GM18907 (cell line): ENCODE data around the gene IL32.
A peak's percentile ranks its signal among the peaks of the same experiment; 100 is the strongest.

Source experiments
- ATAC-seq: cut with Tn5 transposase; IDR thresholded peaks from one replicate; pipeline ENCODE4 v1.9.1; 2021; ENCODE audit warnings: mild to moderate bottlenecking, moderate library complexity; ENCODE audit not compliant: unreplicated experiment

IL32 gene, protein sequence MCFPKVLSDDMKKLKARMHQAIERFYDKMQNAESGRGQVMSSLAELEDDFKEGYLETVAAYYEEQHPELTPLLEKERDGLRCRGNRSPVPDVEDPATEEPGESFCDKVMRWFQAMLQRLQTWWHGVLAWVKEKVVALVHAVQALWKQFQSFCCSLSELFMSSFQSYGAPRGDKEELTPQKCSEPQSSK

DNA sequence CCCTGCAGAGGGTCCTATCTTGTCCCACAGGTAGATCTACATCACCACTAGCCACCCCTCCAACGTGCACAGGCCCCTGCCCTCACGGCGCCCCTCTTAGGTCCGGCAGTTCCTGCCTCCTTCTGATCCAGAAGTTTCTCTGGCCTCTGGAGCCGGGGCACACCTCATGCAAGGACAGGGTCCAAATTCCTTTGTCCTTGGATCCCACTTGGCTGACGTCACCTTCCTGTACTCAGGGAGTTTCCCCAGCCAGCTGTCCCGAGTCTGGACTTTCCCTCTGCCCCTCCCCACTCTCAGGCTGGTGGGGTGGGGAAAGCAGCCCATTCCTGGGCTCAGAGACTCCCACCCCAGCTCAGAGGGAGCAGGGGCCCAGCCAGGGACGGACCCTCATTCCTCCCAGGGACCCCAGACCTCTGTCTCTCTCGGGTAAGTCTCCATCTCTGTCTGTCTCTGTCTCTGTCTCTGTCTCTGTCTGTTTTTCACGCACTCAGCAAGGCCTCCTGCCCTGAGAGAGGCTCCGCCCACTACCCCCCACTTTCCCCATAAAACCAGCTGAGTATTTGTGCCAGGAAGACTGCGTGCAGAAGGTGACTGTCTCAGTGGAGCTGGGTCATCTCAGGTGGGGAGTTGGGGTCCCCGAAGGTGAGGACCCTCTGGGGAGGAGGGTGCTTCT, at the start of gene IL32:
IL32 (plus strand) TSS at position 572 of the 673 bp plus-strand sequence. CDS start 172 bp downstream, outside the sequence.
- peak; percentile 43 for ATAC-seq

DNA sequence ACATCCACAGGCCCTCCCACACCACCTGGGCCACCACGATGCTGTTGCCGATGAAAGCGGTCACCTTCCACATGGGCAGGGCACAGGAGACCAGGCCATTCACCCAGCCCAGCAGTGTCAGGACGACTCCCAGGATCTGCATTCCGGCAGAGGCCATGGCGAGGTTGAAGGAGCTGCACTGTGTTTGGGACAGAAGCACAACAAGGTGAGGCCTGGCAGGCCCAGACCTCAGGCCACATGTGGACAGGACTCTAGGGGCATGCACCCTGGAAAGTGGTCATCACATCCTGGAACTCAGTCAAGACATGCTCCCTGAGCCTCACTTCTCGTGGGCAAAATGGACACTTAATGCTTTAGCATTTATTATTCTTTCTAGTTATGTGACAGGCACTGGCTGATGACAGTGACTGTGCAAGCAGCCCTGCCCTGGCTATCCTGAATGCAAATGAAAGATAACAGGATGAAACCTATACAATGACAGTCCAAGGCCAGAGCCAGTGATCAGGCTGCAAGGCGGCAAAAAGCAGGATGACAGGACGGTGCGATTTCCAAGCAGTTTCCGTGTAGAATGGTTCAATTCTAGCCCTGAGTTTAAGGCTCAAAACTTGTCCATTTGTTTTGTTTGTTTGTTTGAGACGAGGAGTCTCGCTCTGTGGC, 49.4 kb upstream of the IL32 start:
- no peak for ATAC-seq

DNA sequence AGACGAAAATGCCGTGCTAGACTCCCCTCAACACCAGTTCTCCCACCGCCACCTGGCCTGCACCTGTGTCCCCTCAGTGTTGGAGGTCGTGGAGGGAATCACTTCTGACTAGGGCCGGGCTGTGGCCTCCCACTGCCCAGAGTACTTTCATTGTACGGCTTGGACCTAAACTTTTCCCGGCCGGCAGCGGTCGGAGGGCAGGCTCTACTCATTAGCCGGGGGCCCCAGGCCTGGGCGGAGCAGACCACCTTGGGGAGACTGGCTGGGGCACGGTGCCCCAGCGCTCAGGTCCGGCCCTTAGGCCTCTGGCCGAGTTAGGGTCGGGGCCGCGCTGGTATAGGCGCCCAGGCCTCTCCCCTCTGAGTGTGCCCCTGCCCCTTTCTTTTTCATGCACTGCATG, 48.1 kb upstream of the IL32 start:
- ATAC-seq: no peak

DNA sequence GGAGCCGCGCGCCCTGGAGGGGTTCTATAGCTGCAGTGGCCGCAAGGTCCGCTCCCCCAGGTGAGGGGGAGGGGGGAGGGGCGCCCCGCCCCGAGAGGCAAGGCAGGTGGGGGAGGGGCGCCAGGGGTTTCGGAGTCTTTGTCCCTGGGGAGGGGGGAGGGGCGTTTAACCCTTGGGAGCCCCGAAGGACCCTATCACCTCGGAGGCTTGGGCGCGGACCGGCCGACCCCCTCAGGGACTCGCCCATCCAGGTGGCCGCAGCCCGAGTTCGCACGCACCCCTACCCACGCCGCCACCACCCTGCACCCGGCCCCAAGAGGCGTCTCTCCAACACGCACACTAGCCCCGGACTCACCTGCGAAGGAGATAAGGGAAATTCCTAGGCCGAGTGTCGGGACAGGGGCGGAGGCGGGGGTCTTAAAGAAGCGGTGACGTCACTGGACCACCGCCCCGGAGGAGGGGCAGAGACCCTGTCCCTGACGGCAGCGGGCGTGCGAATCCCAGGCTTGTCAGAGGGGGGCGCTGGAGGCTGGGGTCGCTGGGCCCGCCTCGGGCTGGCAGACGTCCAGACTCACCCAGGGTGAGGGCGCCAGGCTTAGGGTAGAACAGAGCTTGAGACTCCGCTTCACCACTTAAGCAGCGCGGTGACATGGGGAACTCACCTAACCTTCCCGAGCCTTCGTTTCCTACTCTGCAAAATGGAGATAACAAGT, 47.5 kb upstream of the IL32 start, which contains the start of gene CLDN6:
CLDN6 (minus strand) TSS at position 390 of the 713 bp plus-strand sequence. CDS start 2,162 bp downstream, outside the sequence.
- no peak for ATAC-seq

DNA sequence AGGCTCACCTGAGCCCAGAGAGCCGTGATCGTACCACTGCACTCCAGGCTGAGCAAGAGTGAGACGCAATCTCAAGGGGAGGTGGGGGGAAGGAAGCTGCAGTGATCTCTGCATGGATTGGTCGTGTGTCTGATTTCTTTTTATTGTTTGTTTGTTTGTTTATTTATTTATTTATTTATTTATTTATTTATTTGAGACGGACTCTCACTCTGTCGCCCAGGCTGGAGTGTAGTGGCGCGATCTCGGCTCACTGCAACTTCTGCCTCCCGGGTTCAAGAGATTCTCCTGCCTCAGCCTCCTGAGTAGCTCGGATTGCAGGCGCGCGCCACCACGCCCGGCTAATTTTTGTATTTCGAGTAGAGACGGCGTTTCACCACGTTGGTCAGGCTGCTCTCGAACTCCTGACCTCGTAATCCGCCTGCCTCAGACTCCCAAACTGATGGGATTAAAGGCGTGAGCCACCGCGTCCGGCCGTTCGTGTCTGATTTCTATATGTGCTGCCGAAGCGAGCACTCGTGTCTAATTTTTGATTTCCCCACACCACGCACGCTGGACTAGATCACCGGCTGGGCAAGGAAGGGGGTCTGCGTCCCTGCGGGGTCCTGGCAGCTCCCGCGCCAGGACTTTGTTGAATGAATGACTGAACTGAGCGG, 45.7 kb upstream of the IL32 start:
- ATAC-seq: no peak

DNA sequence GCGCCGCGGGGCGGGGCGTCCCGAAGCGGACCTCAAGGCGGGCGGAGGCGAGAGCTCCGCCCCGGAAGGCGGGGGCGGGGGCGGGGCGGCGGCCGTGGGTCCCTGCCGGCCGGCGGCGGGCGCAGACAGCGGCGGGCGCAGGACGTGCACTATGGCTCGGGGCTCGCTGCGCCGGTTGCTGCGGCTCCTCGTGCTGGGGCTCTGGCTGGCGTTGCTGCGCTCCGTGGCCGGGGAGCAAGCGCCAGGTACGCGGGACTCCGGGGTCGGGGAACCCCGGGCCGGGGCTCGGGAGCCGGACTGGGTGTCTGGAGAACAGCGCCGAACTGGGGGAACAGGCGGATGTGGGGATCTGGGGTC, 45.2 kb upstream of the IL32 start, which contains the start of gene TNFRSF12A:
TNFRSF12A (plus strand) TSS at position 122 of the 357 bp plus-strand sequence; CDS start at position 152, 30 bp downstream.
- ATAC-seq: no peak

DNA sequence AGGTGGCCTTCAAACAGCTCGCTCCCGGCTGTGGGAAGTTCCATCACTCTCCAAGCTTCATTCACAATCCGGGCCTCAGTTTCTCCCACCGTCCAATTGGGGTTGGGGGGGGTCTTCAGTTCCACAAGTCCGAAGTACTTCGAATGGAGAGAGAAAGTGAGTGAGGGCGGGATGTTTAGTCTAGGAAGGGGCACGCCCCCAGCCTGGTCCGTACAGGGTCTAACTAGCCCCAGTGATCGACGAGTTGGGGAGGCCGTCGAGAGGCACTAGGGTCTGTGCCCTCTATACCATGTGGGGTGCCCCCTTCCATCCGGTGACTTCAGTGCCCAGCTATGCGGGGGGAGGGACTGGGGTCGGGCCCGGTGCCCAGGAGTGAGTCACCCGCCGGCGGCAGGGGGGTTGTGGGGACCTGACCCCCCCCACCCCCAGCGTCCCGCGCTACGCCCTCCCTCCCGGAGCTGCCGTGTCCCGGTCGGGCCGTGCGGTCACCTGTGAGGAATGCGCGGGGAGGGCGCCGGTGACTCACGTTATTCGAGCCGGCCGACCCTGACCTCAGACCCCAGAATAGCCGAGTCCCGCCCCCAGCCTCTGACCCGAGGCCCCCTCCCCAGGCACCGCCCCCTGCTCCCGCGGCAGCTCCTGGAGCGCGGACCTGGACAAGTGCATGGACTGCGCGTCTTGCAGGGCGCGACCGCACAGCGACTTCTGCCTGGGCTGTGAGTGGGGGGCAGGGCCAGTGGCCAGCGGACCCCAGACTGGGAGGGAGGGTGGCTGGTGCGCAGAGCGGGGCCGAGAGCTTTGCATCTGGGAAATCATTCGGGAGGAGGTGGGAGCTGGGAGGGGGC, 44.6 kb upstream of the IL32 start:
- ATAC-seq: no peak

DNA sequence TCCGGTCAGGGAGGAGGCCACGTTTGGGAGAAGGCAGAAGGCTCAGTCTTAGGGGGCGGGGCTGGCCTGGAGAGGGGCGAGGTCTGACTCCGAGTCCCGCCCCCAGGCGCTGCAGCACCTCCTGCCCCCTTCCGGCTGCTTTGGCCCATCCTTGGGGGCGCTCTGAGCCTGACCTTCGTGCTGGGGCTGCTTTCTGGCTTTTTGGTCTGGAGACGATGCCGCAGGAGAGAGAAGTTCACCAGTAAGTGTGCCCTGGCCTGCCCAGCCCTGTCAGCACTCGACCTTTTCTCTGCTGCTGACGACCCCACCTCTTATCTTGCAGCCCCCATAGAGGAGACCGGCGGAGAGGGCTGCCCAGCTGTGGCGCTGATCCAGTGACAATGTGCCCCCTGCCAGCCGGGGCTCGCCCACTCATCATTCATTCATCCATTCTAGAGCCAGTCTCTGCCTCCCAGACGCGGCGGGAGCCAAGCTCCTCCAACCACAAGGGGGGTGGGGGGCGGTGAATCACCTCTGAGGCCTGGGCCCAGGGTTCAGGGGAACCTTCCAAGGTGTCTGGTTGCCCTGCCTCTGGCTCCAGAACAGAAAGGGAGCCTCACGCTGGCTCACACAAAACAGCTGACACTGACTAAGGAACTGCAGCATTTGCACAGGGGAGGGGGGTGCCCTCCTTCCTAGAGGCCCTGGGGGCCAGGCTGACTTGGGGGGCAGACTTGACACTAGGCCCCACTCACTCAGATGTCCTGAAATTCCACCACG, 43.8 kb upstream of the IL32 start:
- ATAC-seq: no peak

DNA sequence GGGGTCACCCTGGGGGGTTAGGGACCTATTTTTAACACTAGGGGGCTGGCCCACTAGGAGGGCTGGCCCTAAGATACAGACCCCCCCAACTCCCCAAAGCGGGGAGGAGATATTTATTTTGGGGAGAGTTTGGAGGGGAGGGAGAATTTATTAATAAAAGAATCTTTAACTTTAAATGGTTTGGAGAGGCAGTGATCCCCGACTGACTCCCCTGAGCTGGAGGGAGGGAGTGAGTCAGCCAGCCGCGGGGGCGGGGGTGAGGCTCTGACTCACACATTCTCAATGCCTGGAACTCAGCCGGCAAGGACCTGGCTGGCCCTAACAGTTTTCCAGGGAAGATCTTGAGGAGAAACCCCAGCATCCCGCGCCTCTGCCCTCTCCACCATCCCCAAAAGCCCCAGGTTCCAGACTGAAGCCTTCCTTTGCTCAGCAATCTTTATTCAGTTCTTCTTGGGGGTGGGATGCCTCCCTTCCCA, 43.2 kb upstream of the IL32 start:
- no peak for ATAC-seq

DNA sequence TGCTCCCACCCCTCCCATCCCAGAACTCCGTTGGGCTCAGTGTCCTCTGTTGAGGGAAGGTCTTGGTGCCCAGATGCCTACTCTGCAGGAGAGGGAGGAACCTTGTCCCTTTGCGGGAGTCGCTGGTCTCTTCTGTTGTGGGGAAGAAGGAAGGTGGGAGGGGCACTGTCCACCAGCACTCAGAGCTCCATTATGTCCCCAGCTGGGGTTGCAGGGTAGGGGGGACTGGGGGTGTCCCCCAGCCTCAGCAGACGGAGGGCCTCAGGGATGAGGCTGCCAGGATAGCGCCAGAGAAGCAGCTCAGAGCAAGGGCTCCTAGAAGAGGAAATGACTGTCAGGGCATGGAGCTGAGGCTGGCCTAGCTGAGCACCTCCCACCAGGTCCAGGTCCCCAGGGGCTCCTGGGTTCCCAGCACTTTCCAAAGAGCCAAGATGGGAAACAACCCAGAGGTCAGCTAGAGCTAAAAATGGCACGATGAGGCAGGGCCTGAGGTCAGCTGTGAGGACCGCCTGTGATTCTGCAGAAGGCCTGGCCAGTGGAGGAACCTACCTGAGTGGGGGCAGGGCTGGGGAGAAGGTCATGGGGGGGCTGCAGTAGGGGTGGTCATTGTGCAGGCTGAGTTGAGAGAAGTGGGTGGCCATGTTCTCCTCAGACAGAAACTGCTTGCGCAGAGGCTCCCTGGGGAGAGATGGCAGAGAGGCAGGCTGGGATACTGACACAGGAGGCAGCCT, 42.6 kb upstream of the IL32 start:
- no peak for ATAC-seq

DNA sequence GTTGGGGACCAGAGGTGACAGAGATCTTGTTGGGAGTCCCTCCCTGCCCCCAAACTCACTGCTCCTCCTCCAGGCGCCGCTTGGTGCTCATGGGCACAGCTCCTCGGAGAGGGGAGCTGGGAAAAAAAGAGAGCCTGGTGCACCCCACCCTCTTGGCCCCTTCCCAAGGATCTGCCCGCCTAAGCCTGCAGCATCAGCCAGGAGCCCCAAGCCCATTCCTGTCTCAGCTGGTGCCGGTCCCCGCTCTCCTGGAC, 42.1 kb upstream of the IL32 start:
- no peak for ATAC-seq

DNA sequence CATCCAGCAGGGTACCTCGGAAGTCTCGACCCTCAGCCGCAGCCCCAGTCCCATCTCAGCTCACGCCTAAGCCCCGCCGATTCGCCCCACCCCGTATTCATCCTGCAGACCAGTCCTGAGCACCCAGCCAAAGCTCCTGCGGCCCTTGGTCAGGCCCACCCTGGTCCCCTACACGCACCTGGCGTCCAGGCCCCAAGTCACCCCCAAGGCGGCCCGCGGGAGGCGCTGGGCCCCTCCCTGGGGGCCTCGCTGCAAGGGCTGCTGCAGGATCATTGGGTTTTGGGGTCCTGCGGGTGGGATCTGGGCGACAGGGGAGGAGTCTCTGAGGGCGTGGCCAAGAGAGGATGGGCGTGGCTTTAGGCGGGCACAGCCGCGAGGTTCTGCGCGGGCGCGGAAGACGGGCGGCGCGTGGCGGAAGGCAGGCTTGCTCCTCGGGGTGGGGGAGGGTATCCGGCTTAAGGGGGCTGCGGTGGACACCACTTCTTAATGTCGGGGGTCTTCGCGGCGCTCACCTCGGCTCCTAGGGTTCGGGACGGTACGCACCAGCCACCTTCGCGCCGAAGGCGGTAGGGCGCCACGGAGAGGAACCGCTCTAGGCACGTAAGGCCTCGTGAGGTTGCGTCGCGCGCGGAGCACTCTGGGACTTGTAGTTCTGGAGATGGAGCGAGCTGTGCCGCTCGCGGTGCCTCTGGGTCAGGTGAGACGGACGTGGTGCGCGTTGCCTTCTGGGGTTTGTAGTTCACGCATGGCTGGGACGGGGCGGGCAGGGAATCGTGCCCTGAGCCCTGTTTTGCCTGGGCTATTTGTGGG, 41.6 kb upstream of the IL32 start, which contains the start of the genes HCFC1R1 and THOC6:
HCFC1R1 (minus strand) TSS at position 274 of the 810 bp plus-strand sequence; CDS start at position 273, 1 bp downstream.
THOC6 (plus strand) TSS at position 367 of the 810 bp plus-strand sequence; CDS start at position 659, 292 bp downstream.
- peak; percentile 78 for ATAC-seq

DNA sequence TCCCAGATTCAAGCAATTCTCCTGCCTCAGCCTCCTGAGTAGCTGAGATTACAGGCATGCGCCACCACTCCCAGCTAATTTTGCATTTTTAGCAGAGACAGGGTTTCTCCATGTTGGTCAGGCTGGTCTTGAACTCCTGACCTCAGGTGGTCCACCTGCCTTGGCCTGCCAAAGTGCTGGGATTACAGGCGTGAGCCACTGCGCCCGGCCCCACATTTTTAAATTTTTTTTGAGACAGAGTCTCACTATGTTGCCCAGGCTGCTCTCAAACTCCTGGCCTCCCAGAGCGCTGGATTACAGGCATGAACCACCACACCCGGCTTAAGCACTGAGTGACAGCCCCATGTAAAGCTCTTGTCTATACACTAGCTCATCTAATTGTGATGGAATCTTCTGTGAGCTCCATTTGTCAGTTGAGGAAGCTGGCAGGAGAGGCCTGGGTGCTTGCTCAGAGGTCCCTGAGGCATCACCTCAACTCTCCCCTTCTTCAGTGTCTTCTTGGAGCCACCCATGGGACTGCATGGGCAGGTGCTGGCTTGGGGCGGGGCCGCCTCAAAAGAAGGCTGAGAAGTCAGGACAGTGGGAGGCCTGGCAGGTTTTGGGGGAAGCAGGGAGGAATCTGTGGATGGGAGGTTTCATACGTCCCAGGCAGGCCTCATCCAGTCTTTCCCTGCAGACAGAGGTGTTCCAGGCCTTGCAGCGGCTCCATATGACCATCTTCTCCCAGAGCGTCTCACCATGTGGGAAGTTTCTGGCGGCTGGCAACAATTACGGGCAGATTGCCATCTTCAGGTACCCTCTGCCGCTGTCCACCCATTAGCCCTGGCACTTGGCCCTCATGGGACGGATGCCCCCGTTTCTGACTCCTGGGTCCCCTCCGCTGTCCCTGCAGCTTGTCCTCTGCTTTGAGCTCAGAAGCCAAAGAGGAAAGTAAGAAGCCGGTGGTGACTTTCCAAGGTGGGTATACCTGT, 40.1 kb upstream of the IL32 start:
- ATAC-seq: no peak

DNA sequence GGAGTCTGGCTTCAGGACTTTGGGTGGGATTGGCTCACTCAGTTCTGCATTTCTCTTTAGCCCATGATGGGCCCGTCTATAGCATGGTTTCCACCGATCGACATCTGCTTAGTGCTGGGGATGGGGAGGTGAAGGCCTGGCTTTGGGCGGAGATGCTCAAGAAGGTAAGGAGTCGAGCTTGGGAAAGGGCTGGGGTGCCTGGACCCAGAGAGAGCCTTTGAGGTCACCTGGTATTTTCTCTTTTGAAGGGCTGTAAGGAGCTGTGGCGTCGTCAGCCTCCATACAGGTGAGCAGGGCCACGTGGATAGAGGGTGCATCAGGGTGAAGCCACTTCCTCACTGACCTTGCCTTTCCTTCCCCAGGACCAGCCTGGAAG, 39.4 kb upstream of the IL32 start:
- no peak for ATAC-seq

DNA sequence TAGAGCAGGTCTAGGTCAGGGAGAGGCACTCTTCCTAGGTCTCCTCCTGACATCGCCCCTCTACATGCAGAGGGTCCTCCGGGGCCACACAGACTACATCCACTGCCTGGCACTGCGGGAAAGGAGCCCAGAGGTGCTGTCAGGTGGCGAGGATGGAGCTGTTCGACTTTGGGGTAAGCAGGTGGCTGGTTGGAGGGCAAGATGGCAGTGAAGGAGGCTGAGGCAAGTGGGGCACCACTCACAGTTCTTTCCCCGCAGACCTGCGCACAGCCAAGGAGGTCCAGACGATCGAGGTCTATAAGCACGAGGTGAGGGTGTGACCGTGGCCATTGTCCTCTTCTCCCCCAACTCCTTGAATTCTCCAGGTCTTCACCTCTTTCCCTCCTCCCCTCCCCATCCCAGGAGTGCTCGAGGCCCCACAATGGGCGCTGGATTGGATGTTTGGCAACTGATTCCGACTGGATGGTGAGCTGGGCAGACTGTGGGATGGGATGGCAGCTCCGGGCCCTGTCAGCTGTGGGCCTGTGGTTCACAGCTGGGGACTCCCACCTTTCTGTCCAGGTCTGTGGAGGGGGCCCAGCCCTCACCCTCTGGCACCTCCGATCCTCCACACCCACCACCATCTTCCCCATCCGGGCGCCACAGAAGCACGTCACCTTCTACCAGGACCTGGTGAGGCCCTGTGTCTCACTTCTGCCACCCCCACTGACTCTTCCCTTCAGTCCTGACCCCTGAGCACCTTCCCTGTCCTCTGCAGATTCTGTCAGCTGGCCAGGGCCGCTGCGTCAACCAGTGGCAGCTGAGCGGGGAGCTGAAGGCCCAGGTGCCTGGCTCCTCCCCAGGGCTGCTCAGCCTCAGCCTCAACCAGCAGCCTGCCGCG, 38.6 kb upstream of the IL32 start:
- ATAC-seq: no peak

DNA sequence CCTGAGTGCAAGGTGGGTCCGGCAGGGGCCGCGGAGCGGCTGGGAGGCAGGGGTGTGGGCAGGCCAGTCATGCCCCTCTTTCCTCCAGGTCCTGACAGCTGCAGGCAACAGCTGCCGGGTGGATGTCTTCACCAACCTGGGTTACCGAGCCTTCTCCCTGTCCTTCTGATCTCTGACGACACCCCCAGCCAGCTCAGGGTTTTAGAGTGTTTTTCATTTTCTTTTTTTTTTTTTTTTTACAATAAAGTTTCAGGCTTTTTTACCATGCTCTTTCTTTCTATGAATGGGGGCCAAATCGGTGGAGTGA, 38.0 kb upstream of the IL32 start:
- no peak for ATAC-seq
